Anterior cingulate cortex (tissue), 58 donors: ENCODE results near the gene CYP2S1.
"Not testable (repeated sequence)": the region's sequence is repeated elsewhere in the genome, so short reads cannot be mapped to it uniquely, and the experiment has no call there.

ENCODE experiments used
- DNase-seq, 58 donors: peaks; one replicate each; lab custom pipeline; 2025; lab: John Stamatoyannopoulos, UW

Gene CYP2S1

DNA sequence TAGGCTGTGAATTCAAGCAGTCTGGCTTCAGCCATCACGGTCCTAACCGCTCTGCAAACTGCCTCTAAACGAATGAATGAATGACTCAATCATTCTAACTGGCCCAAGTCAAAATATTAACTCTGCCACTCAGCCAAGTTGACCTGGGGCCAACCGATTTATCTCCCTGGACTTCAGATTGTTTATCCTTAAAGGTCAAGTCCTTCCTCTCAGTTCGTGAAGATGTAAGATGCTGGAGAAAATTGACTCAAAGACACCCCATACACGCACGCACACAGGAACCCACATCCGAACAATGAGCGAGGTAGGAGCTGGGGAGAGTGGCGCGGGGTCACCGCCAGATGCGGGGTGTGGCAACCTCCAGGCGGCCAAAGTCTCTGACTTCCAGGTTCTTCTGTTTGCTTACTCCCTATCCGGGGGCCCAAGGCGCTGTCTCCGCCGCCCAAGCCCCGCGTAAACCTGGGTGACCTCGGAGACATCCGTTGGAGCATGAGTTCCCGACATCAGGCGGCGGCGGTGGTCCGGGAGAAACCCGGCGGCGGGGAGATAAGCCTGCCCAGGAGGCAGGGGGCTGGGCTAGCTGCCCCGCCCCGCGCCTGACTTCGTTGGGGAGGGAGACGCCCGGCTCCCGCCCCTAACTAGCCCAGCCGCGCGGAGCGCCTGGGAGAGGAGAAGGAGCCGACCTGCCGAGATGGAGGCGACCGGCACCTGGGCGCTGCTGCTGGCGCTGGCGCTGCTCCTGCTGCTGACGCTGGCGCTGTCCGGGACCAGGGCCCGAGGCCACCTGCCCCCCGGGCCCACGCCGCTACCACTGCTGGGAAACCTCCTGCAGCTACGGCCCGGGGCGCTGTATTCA, at the start of gene CYP2S1:
TSS of gene CYP2S1 (plus strand) at position 646 of the 856 bp plus-strand sequence. CDS start at position 692, 46 bp downstream.
- peak in 1 of 58 donors; percentile 9 for DNase-seq

DNA sequence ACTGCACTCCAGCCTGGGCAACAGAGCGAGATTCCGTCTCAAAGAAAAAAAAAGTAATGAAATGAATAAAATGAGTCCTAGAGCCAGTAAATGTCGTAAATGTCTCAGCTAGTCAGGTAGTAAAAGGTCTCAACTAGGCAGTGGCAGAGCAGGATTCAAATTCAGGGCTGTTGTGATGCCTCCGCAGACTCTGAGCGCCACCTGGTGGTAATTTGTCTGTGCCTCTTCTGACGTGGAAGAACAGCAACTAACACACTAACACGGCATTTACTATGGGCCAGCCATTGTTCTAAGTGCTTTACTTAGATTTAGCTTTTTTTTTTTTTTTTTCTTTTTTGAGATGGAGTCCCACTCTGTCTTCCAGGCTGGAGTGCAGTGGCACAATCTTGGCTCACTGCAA, 48.6 kb upstream of the CYP2S1 start:
- peak in 41 of 58 donors; percentile 2 to 69 (median 24) for DNase-seq

GRCh38 chr19:41149831-41150230, 43.2 kb upstream of the CYP2S1 start:
- DNase-seq: no peak

DNA sequence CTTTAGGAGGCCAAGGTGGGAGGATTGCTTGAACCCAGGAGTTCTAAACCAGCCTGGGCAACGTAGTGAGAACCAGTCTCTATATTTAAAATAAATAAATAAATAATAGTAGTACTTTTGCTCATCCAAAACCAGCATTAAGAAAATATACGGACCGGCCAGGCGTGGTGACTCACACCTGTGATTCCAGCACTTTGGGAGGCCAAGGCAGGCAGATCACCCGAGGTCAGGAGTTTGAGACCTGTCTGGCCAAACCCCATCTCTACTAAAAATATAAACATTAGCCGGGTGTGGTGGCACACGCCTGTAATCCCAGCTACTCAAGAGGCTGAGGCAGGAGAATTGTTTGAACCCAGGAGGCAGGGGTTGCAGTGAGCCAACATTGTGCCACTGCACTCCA, 42.0 kb upstream of the CYP2S1 start:
- DNase-seq: not testable (repeated sequence)

DNA sequence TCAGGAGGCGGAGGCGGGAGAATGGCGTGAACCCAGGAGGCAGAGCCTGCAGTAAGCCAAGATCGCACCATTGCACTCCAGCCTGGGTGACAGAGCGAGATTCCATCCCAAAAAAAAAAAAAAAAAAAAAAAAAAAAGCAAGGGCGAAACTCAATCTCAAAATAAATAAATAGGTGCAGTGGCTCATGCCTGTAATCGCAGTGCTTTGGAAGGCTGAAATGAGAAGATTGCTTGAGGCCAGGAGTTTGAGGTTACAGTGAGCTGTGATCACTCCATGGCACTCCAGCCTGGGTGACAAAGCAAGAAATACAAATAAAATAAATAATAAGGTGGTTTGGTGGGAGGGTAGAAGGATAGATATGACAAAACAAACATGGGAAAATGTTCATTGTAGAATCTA, 39.0 kb upstream of the CYP2S1 start:
- DNase-seq: no peak

GRCh38 chr19:41156207-41156606, 36.8 kb upstream of the CYP2S1 start:
- no peak for DNase-seq

DNA sequence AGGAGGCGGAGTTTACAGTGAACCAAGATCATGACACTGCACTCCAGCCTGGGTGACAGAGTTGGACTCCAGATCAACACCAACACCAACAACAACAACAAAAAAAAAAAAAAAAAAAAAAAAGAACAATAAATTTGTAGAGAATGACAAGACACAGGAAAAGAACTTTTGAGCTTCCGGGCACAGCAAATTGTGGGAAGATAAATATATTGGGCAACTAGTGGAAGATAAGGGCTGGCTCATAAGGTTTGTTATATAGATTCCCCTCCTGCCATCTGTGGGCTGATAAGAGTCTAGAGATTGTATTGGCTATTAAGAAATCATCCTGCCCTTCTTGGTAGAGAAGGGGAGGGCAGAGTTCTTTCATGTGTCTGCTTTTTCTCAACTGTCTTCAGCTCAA, 33.1 kb upstream of the CYP2S1 start:
- DNase-seq: no peak

- no peak for DNase-seq
Measured at GRCh38 chr19:41161903-41162302, 31.1 kb upstream of the CYP2S1 start.

- no peak for DNase-seq
Measured at GRCh38 chr19:41166944-41167804, 25.8 kb upstream of the CYP2S1 start.

DNA sequence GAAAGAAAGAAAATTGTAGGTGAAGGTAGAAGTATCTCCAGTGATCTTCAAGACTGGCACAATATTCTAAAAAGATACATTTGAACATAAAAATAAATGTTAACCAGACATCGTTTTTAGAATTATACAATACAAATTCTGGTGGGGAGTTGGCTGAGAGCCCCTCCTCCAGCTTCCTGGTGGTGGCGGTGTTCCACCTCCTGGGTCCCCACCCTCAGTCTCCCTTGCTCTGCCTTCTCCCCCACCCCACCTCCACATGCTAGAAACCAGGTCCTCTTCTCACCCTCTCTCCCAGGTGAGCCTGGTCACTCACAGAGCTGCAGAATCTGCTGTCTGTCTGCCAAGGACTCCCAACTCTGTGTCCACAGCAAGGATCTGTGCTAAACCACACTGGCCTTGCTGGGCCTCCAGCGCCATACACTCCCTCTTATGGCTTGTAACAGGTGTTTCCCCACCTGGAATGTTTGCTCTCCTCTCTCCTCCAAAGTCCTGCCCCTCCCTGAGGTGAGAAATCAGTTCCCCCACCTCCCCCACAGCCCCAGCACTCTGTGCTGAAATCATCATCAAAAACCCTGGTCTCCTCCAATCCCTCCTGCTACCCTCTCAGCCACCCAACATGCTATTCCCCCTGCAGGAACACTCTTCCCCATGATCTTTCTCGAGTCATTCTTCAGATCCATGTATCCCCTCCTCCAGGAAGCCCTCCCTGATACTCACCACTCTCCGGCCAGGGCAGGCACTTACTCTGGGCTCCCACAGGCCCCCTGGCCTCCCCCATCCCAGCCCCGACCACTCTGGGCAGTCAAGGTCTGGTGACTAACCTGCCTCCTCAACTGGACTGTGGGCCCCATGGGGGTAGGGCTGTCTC, 20.5 kb upstream of the CYP2S1 start:
- no peak for DNase-seq

GRCh38 chr19:41174297-41174928, 18.6 kb upstream of the CYP2S1 start:
- DNase-seq: no peak

DNA sequence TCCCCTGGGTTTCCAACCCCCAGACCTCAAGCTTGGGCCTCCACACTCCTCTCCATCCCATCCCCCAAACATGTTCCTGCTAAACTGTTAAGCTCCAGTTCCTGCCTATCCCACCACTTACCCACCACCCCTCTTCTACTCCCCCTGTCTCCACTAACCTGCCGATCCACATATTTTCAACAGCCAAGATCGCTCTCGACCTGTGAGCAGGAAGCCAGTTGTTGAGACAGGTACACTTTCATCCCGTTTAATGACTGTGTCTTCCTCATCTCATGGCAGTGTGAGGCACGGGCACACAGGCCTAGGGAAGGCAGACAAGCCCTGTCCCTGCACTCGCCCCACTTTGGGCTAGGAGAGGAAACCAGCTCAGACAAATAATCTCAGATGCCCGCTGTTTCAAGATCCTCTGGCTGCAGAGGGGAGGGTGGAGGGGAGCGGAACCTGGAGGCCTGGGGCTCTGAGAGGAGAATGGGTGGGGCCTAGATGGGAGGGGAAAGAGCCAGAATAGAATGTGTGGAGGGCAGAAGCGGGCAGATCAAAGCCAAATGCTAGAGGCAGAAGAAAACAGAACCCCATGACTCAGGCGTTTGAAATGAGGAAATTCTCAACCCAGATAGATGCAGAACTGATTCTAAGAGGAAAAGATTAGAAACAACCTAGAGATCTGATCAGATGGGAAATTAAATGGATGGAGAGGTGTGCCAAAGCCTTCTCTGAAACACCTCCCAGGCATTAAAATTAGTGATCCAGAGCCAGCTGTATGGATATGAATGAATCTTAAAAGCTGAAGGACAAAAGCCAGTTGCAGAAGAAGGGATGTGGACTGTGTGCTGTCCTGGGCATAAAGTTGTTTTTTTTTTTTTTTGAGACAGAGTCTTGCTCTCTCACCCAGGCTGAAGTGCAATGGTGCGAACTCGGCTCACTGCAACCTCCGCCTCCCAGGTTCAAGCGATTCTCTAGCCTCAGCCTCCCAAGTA, 16.9 kb upstream of the CYP2S1 start:
- DNase-seq: peak in 33 of 58 donors; percentile 1 to 42 (median 14)

GRCh38 chr19:41180173-41180572, 12.8 kb upstream of the CYP2S1 start:
- DNase-seq: not testable (repeated sequence)

- no peak for DNase-seq
Measured at GRCh38 chr19:41186971-41187883, 5.8 kb upstream of the CYP2S1 start.

GRCh38 chr19:41187884-41188279, 5.1 kb upstream of the CYP2S1 start:
- no peak for DNase-seq

- DNase-seq: no peak
Measured at GRCh38 chr19:41189425-41190065, 3.5 kb upstream of the CYP2S1 start.
